ENCODE data around the gene KCNJ14.
A peak's percentile ranks its signal among the peaks of the same experiment; 100 is the strongest.

KCNJ14 gene

DNA sequence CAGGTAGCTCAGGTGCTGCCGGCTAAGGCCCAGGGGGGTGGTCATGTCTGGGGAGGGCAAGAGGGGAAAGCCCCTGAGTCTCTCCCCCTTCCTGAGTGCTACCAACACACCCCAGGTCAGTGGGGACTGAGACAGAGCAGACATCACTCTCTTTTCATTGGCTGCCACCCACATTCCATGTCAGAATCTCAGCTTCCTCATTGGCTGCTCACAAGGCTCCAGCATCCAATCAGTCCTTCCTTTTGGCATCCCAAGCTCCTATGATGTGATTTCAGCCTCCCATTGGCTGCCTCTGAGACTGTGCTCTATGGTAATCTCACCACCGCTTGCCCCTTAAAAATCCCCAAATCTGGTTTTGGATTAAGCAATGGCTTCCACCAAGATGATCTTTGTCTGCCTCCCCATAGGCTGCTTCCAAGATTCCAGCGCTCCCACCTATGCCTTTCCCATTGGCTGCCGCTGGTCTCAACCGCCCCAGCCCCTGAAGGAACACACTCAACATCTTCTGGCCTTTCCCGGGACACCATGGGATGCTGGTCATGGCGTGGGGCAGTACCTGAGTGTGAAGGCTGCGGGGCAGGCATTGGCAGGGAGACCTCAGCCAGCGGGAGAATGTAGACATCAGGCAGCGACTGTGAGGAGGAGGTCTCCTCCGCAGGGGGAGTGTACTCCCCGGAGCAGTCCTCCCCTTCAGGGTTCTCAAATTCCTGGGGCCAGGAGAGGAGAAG, 54.3 kb downstream of the KCNJ14 start:
- Histone ChIP-seq H3K4me3 (ENCODE audit: low read length, poor library complexity, severe bottlenecking) (no peak overlapping the region), H3K4me2 (ENCODE audit: low read depth, low read length, poor library complexity, severe bottlenecking) (no peak overlapping the region), H3K27me3 (ENCODE audit: insufficient read depth, low read length, poor library complexity, severe bottlenecking) (no peaks in the 10 kb centered on the region)

DNA sequence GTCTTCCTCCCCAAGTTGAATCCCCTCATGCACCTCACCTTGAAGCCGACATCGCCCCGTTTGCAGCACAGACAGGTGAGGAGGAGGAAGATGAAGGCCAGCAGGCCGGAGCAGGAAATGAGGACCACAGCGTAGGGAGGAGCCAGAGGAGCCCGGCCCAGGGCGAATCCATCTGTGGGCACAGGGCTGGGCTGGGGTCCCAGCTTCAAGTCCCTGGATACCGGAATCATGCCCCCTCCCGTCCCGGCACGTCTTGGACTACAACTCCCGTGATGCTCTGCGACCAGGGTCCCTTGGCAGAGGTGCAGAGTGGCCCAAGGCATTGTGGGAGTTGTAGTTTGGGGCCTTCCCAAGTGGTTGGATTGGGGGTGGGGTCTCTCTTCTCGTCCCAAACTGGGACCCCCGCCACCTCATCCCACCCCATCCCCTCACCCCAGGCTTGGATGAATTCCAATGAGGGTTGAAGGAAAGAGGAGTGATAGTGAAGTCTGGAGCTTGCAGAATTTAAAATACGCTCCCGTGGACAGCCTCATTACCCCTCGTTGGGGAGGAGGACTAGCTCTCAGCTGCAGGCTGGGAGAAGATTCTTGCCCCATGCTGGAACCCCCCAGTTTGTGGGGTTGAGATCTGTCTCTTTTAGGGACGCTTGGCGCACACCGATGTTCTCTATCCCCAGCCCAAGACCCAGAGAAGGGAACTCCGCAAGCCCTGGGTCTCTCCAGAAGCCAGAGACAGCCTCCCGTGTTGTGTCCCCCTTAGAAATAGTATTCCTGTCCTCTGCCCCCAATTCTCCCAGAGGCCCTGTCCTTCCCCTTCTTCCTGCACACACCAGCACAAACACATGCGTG, 55.3 kb downstream of the KCNJ14 start:
- H3K9me2 ChIP-seq (replicated peaks; ENCODE audit: low read depth, low read length), result no peaks in the 10 kb centered on the region
- H4K20me1 ChIP-seq (ENCODE audit: insufficient read depth, low read length, poor library complexity, severe bottlenecking), result no peaks in the 10 kb centered on the region
- no peaks in the 10 kb centered on the region for H3K79me2 ChIP-seq (ENCODE audit: insufficient read depth, low read length)
- H3F3A ChIP-seq (ENCODE audit: low read depth), result no peaks in the 10 kb centered on the region
- no peak overlapping the region for H3K9ac ChIP-seq (ENCODE audit: low read depth, low read length, poor library complexity, severe bottlenecking)
- TF ChIP-seq, protein P1, sequence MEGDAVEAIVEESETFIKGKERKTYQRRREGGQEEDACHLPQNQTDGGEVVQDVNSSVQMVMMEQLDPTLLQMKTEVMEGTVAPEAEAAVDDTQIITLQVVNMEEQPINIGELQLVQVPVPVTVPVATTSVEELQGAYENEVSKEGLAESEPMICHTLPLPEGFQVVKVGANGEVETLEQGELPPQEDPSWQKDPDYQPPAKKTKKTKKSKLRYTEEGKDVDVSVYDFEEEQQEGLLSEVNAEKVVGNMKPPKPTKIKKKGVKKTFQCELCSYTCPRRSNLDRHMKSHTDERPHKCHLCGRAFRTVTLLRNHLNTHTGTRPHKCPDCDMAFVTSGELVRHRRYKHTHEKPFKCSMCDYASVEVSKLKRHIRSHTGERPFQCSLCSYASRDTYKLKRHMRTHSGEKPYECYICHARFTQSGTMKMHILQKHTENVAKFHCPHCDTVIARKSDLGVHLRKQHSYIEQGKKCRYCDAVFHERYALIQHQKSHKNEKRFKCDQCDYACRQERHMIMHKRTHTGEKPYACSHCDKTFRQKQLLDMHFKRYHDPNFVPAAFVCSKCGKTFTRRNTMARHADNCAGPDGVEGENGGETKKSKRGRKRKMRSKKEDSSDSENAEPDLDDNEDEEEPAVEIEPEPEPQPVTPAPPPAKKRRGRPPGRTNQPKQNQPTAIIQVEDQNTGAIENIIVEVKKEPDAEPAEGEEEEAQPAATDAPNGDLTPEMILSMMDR (conservative IDR thresholded peaks at IDR 0.05; ENCODE audit: low read length), result no peak
- no peaks in the 10 kb centered on the region for H3K27me3 ChIP-seq (ENCODE audit: insufficient read depth, low read length, poor library complexity, severe bottlenecking)
- peak overlapping the region; percentile 60 for H3K4me2 ChIP-seq (ENCODE audit: low read depth, low read length, poor library complexity, severe bottlenecking)
- H3K36me3 ChIP-seq (ENCODE audit: insufficient read depth, low read length), result no peaks in the 10 kb centered on the region
- H3K9me3 ChIP-seq (ENCODE audit: insufficient read depth, low read depth, low read length), result no peaks in the 10 kb centered on the region
- H2AFZ ChIP-seq (ENCODE audit: low read length), result peak overlapping the region; percentile 60; the same call in 1 of the 2 replicates
- H3K4me1 ChIP-seq (ENCODE audit: insufficient read depth, low read length, poor library complexity, severe bottlenecking), result no peaks in the 10 kb centered on the region
- peak overlapping the region; percentile 60 for H3K4me3 ChIP-seq (ENCODE audit: low read length, poor library complexity, severe bottlenecking)

More for the DNA sequence above, 54.3 kb downstream of the KCNJ14 start:
- TF ChIP-seq, protein P1 (conservative IDR thresholded peaks at IDR 0.05; ENCODE audit: low read length), result no peak
- TF ChIP-seq EZH2phosphoT487 (IDR thresholded peaks at IDR 0.05; ENCODE audit: borderline replicate concordance), result no peak
- Histone ChIP-seq H3K36me3 (ENCODE audit: insufficient read depth, low read length) (no peaks in the 10 kb centered on the region), H3K79me2 (ENCODE audit: insufficient read depth, low read length) (no peaks in the 10 kb centered on the region), H3K9ac (ENCODE audit: low read depth, low read length, poor library complexity, severe bottlenecking) (no peak overlapping the region), H3K9me2 (replicated peaks; ENCODE audit: low read depth, low read length) (no peaks in the 10 kb centered on the region), H4K20me1 (ENCODE audit: insufficient read depth, low read length, poor library complexity, severe bottlenecking) (no peaks in the 10 kb centered on the region), H2AFZ (ENCODE audit: low read length) (no peak overlapping the region), H3K9me3 (ENCODE audit: insufficient read depth, low read depth, low read length) (no peaks in the 10 kb centered on the region), H3F3A (ENCODE audit: low read depth) (no peaks in the 10 kb centered on the region), H3K4me1 (ENCODE audit: insufficient read depth, low read length, poor library complexity, severe bottlenecking) (no peaks in the 10 kb centered on the region)

DNA sequence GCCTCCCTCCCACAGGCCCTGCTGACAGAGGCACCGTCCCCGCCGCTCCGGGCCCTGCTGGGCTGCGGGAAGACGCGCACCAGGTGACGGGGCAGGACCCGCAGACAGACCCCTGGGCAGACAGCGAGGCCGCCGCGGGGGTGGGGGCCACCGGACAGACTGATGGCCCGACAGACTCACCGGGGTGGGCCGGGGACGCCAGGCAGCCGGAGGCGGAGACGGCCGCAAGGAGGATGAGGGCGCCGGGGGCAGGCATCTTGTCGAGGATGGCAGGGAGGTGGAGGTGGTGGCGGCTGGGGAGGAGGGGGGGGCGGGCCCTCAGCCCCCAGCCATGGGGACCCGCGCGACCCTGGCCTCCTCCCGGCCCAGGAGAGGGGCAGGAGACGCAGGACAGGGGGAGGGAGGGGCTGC, 56.0 kb downstream of the KCNJ14 start:
- Histone ChIP-seq H3K9me3 (ENCODE audit: insufficient read depth, low read depth, low read length) (no peaks in the 10 kb centered on the region), H3K4me2 (ENCODE audit: low read depth, low read length, poor library complexity, severe bottlenecking) (peak overlapping the region; percentile 60), H3K27me3 (ENCODE audit: insufficient read depth, low read length, poor library complexity, severe bottlenecking) (no peaks in the 10 kb centered on the region), H3K79me2 (ENCODE audit: insufficient read depth, low read length) (no peaks in the 10 kb centered on the region), H3F3A (ENCODE audit: low read depth) (no peaks in the 10 kb centered on the region), H2AFZ (ENCODE audit: low read length) (no peak overlapping the region), H3K4me3 (ENCODE audit: low read length, poor library complexity, severe bottlenecking) (peak overlapping the region; percentile 60), H4K20me1 (ENCODE audit: insufficient read depth, low read length, poor library complexity, severe bottlenecking) (no peaks in the 10 kb centered on the region), H3K9me2 (replicated peaks; ENCODE audit: low read depth, low read length) (no peaks in the 10 kb centered on the region), H3K36me3 (ENCODE audit: insufficient read depth, low read length) (no peaks in the 10 kb centered on the region), H3K9ac (ENCODE audit: low read depth, low read length, poor library complexity, severe bottlenecking) (no peak overlapping the region), H3K4me1 (ENCODE audit: insufficient read depth, low read length, poor library complexity, severe bottlenecking) (no peaks in the 10 kb centered on the region)
- TF ChIP-seq, protein P1 (conservative IDR thresholded peaks at IDR 0.05; ENCODE audit: low read length), result no peak
- no peak for TF ChIP-seq EZH2phosphoT487 (IDR thresholded peaks at IDR 0.05; ENCODE audit: borderline replicate concordance)

All from Loucy (cell line).